Measurements from ENCODE around the gene RABGAP1L. TPM values are rescaled to one million over a fixed set of nuclear protein-coding genes. Genes with fewer than 3 reads are reported as not detected.
A peak's percentile ranks its signal among the peaks of the same experiment; 100 is the strongest.

RABGAP1L gene
- total RNA-seq, 2 experiments from 2014 or later: 98.1 to 158 TPM

DNA sequence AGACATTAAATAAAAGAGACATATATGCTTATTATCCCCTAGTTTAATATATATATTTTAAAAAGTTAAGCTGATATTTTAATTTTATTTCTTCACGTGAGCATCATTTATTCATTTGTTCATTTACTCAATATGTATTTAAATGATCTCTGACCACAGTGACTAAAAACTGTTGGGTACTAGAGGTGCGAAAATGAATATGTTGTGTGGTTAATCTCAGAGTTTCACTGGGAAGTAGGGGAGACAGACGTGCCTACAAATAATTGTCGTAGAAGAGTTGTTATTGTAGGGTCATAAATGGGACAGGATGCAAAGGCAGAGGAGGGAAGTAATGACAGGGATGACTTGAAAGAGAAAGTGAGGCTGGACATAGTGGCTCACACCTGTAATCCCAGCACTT, 627.4 kb downstream of the RABGAP1L start:
- Histone ChIP-seq H3K27ac (ENCODE audit: low read depth, low read length, poor library complexity, severe bottlenecking) (no peak overlapping the region), H3K4me2 (ENCODE audit: low read length) (no peak overlapping the region), H3K9me2 (ENCODE audit: insufficient read depth, low read length) (no peaks in the 10 kb centered on the region), H3K4me1 (ENCODE audit: insufficient read depth, low read length, poor library complexity, severe bottlenecking) (peaks cover 22% of the 10 kb centered on the region), H3K36me3 (ENCODE audit: insufficient read depth, low read length) (no peaks in the 10 kb centered on the region), H2AFZ (ENCODE audit: low read length) (no peak overlapping the region), H3K9me3 (ENCODE audit: low read length) (no peaks in the 10 kb centered on the region), H4K20me1 (ENCODE audit: insufficient read depth, low read length) (no peaks in the 10 kb centered on the region), H3K4me3 (ENCODE audit: low read depth, low read length, poor library complexity, severe bottlenecking) (no peak overlapping the region), H3K79me2 (ENCODE audit: insufficient read depth, low read depth, low read length) (no peaks in the 10 kb centered on the region)
- CTCF ChIA-PET (ENCODE audit: unreplicated experiment): no interaction called here
- no peak for DNase-seq (ENCODE audit: low spot score)
- BruUV-seq (replicated peaks): no TSS peak
- no peak for TF ChIP-seq EZH2phosphoT487 (IDR thresholded peaks at IDR 0.05; ENCODE audit: borderline replicate concordance, low read depth, low read length)
- no peak for TF ChIP-seq CTCF (conservative IDR thresholded peaks at IDR 0.05; ENCODE audit: low read length)
- intact Hi-C loops (cut with micrococcal nuclease; ENCODE audit: unreplicated experiment): no loop called here
- POLR2A ChIA-PET: interaction anchor here (0.7 to 1.4 kb wide), 2 partner anchors 11 to 95 kb away, joined by 3 to 4 read pairs; no protein-coding TSS in a partner anchor

- H3K4me3 ChIP-seq (ENCODE audit: low read depth, low read length, poor library complexity, severe bottlenecking): no peak overlapping the region
- H2AFZ ChIP-seq (ENCODE audit: low read length): no peak overlapping the region
- CTCF ChIA-PET (ENCODE audit: unreplicated experiment): no interaction called here
- no TSS peak for BruUV-seq (replicated peaks)
- no peaks in the 10 kb centered on the region for H3K36me3 ChIP-seq (ENCODE audit: insufficient read depth, low read length)
- H3K27ac ChIP-seq (ENCODE audit: low read depth, low read length, poor library complexity, severe bottlenecking): no peak overlapping the region
- H3K4me1 ChIP-seq (ENCODE audit: insufficient read depth, low read length, poor library complexity, severe bottlenecking): peaks cover 28% of the 10 kb centered on the region
- no peaks in the 10 kb centered on the region for H3K9me2 ChIP-seq (ENCODE audit: insufficient read depth, low read length)
- no peaks in the 10 kb centered on the region for H4K20me1 ChIP-seq (ENCODE audit: insufficient read depth, low read length)
- H3K9me3 ChIP-seq (ENCODE audit: low read length): no peaks in the 10 kb centered on the region
- intact Hi-C loops (cut with micrococcal nuclease; ENCODE audit: unreplicated experiment): no loop called here
- no peak for TF ChIP-seq CTCF (conservative IDR thresholded peaks at IDR 0.05; ENCODE audit: low read length)
- no peak for TF ChIP-seq EZH2phosphoT487 (IDR thresholded peaks at IDR 0.05; ENCODE audit: borderline replicate concordance, low read depth, low read length)
- peak overlapping the region; percentile 26 for H3K4me2 ChIP-seq (ENCODE audit: low read length)
- POLR2A ChIA-PET: interaction anchor here (0.6 kb wide), 2 partner anchors 148 to 151 kb away, joined by 3 to 7 read pairs; no protein-coding TSS in a partner anchor
- H3K79me2 ChIP-seq (ENCODE audit: insufficient read depth, low read depth, low read length): no peaks in the 10 kb centered on the region
- no peak for DNase-seq (ENCODE audit: low spot score)
Observed at GRCh38 chr1:174788981-174789380, 629.7 kb downstream of the RABGAP1L start.

GRCh38 chr1:174789399-174789798, 630.1 kb downstream of the RABGAP1L start:
- no TSS peak for BruUV-seq (replicated peaks)
- peaks cover 28% of the 10 kb centered on the region for H3K4me1 ChIP-seq (ENCODE audit: insufficient read depth, low read length, poor library complexity, severe bottlenecking)
- no peak overlapping the region for H3K27ac ChIP-seq (ENCODE audit: low read depth, low read length, poor library complexity, severe bottlenecking)
- CTCF ChIA-PET (ENCODE audit: unreplicated experiment): no interaction called here
- DNase-seq (ENCODE audit: low spot score): no peak
- no peaks in the 10 kb centered on the region for H4K20me1 ChIP-seq (ENCODE audit: insufficient read depth, low read length)
- no peak overlapping the region for H2AFZ ChIP-seq (ENCODE audit: low read length)
- H3K79me2 ChIP-seq (ENCODE audit: insufficient read depth, low read depth, low read length): no peaks in the 10 kb centered on the region
- no peak for TF ChIP-seq CTCF (conservative IDR thresholded peaks at IDR 0.05; ENCODE audit: low read length)
- TF ChIP-seq EZH2phosphoT487 (IDR thresholded peaks at IDR 0.05; ENCODE audit: borderline replicate concordance, low read depth, low read length): no peak
- H3K9me3 ChIP-seq (ENCODE audit: low read length): no peaks in the 10 kb centered on the region
- H3K36me3 ChIP-seq (ENCODE audit: insufficient read depth, low read length): no peaks in the 10 kb centered on the region
- H3K9me2 ChIP-seq (ENCODE audit: insufficient read depth, low read length): no peaks in the 10 kb centered on the region
- H3K4me3 ChIP-seq (ENCODE audit: low read depth, low read length, poor library complexity, severe bottlenecking): no peak overlapping the region
- intact Hi-C loops (cut with micrococcal nuclease; ENCODE audit: unreplicated experiment): no loop called here
- H3K4me2 ChIP-seq (ENCODE audit: low read length): peak overlapping the region; percentile 26
- POLR2A ChIA-PET: interaction anchor here (0.6 to 0.9 kb wide), 2 partner anchors 102 to 151 kb away, joined by 3 to 5 read pairs; no protein-coding TSS in a partner anchor

Data from OCI-LY7 (cell line).